HG03571 (cell line): ENCODE data around the gene ZSWIM6.

Source experiments
- ATAC-seq: cut with Tn5 transposase; IDR thresholded peaks from one replicate; pipeline ENCODE4 v1.9.1; 2021; ENCODE audit not compliant: unreplicated experiment

Gene ZSWIM6

DNA sequence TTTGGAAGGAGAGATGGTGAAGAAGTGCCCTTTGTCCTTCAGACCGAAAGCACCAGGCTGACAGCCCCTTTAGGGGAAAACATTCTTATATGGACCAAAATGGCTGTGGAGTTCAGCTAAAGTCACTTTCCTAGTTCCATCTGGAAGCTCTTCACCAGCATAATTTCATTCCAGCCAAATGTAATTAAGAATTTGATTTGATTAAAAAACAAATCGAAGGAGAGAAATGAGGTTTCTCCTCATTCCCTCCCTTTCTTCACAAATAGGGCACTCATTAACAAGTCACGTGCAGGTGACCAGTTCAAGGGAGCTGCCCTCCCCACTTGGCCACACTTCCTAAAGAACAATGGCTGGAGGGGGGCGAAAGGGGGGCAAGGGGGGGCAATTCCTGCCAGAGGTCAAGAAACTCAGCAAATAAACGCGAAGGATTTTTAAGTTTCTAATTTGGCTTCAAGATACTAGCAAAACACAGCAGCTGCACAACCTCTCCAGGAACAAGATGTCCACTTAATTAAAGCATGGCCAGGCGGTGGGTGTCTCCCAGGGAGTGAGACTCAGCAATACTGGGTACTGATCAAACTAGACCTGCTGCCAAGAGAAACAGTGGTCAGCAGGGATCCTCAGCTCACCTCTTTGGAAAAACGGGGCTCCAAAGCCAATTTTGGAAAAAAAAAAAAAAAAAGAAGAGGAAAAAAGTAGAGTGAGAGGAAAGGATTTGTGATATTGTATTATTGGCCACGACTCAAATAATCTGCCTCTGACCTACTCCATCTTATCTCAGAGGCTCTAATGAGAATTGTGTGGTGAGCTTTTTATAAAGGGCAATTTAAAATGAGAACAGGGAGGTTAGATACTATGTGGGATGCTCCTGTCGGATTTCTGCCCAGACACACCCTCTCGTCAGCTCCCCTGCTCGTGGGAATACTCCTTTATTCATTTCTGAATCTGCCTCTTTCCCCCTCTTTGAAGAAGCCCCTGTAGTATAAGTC, 254.3 kb downstream of the ZSWIM6 start:
- no peak for ATAC-seq

DNA sequence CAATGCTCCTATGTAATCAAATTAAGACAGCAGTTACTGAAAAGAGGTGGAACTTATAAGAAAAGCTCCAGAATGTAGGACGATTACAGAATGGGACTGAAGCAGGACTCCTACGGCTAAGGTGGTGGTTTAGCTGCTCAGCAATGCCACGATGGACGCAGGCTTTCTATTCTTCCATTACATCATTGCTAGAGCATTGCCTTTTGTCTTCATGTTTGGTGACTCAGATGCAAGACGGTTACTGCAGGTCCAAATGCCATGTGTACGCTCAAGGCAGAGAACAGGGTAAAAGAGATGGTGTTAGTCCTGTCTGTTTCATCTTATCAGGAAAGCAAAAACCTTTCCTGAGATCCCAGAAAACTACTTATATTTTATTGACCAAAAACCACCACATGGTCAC, 255.1 kb downstream of the ZSWIM6 start:
- no peak for ATAC-seq

DNA sequence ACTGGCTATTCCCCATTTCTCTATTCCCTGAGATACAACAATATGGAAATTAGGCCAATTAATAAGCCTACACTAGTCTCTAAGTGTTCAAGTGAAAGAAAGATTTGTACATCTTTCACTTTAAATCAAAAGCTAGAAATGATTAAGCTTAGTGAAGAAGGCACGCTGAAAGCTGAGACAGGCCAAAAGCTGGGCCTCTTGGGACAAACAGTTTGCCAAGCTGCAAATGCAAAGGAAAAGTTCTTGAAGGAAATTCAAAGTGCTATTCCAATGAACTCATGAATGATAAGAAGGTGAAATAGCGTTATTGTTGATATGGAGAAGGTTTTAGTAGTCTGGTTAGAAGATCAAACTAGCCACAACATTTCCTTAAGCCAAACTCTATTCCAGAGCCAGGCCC, 256.2 kb downstream of the ZSWIM6 start:
- no peak for ATAC-seq

DNA sequence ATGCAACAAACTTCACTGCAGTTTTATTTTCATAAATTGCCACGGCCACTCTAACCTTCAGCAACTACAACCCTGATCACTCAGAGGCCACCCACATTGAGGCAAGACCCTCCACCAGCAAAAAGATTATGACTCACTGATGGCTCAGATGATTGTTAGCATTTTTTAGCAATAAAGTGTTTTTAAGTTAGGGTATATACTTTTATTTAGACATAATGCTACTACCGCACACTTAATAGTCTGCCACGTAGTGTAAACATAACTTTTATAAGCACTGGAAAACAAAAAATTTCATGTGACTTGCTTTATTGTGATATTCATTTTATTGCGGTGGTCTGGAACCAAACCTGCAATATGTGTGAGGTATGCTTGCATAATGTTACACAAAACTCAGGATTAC, 257.9 kb downstream of the ZSWIM6 start:
- ATAC-seq = no peak

DNA sequence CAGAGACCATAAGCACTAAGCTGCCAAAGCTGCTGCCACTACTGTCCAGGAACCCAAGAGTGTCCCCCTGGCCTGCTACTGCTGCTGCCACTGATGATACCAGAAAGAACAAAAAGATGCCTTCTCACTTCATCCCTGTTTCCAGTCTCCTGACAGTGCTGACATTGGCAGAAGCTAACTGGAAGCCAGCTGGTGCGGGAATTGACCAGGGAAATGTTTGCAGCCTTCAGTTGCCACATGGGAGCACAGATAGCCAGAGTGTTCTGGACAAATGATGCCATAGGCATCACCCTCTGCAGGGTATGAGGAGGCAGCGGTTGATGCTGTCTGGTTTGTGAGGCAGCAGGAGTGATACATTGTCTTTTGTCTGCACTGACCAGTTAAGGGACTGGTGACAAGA, 258.4 kb downstream of the ZSWIM6 start:
- ATAC-seq = no peak

DNA sequence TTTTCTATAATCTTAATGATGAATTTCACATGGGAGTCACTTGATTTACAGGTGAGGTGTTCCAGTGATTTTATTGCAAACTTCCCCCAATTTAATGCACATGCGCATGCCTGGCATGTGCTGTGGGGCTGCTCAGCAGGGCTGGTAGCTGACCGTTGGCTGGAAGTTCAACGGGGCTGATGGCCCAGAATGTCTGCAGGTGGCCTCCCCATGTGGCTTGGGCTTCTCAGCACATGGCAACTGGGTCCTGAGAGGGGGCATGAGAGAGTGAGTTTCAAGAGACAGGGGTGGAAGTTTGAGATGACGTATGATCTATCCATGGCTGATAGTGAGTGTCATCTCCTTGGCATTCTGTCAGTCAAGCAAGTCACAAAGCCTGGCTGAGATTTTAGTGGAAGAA, 259.8 kb downstream of the ZSWIM6 start:
- no peak for ATAC-seq

DNA sequence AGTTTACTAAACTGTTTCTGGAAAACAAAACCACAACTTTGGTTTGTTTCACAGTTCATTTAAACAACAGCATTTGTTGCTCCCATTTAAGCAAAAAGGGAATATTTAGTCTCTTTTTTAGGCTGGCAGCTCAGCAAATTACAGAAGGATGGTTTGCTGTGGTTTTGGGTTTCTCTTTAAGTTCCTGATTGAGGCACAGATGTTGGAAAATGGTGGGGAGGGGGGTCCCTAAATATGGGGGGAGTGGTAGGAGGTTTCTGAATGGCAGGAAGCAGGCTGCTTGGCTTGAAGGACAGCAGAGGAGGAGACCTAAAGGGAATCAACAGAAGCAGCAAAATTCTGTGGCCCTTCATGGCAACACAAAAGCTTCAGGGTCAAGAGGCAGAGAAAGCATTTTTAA, 263.4 kb downstream of the ZSWIM6 start:
- ATAC-seq = no peak
